GDM1 (cell line): Measurements from ENCODE around the gene RNF175.

Experiments used
- DNase-seq: peaks from one replicate; lab custom pipeline; 2025; lab: John Stamatoyannopoulos, UW

RNF175 gene

GRCh38 chr4:153785910-153786721, 26.3 kb upstream of the RNF175 start:
- no peak for DNase-seq

DNA sequence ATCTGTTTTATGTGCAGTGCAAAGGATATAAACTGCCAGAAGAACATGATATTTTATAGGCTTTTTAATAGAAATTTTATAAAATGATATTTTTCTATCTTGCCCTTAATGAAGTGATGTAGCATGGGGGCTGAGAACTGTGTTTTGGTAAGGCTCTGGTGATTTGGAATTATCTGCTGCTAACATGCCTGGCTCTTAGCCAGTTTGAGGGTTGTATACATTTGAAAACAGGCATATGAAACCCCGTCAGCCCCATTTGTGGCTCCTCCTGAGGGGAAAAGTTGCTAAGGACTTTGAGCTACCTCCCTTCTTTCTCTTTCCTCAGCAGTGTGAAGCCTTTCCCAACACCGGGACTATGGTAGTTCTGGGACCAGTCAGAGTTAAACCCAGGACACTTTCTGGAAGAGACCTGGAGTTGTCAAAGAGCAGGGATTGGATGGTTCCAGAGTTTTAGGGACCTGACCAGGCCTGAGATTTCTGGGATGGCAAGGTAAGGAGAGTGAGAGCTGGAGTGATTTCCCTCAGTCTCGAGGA, 24.4 kb upstream of the RNF175 start:
- DNase-seq = no peak

- no peak for DNase-seq
Measured at GRCh38 chr4:153782581-153782980, 22.8 kb upstream of the RNF175 start.

- DNase-seq = no peak
Measured at GRCh38 chr4:153781717-153782416, 22.0 kb upstream of the RNF175 start.

DNA sequence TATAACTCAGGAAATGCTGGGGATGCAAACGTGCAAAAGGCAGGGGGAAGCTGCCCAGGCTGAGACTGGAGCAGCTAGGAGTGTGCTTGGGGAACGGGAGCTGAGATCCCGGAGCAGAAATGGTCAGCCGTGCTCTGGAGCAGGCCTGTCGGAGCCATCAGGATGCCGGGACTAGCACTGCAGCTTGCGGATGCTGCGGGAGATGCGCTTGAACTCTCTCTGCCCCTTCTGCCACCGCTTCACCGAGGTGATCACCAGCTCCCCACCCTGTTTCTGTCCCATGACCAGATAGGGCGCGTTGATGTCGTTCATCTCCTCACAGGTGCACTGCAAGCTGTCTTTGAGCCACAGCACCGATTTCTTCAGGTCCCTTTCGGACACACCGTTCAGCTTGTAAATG, 21.5 kb upstream of the RNF175 start:
- DNase-seq = no peak

GRCh38 chr4:153780876-153781275, 21.1 kb upstream of the RNF175 start:
- no peak for DNase-seq

- no peak for DNase-seq
Measured at GRCh38 chr4:153780221-153780620, 20.4 kb upstream of the RNF175 start.

- no peak for DNase-seq
Measured at GRCh38 chr4:153778383-153778782, 18.6 kb upstream of the RNF175 start.

GRCh38 chr4:153777421-153777820, 17.6 kb upstream of the RNF175 start:
- no peak for DNase-seq

- DNase-seq = no peak
Measured at GRCh38 chr4:153776601-153777000, 16.8 kb upstream of the RNF175 start.

- no peak for DNase-seq
Measured at GRCh38 chr4:153773236-153773690, 13.4 kb upstream of the RNF175 start.

DNA sequence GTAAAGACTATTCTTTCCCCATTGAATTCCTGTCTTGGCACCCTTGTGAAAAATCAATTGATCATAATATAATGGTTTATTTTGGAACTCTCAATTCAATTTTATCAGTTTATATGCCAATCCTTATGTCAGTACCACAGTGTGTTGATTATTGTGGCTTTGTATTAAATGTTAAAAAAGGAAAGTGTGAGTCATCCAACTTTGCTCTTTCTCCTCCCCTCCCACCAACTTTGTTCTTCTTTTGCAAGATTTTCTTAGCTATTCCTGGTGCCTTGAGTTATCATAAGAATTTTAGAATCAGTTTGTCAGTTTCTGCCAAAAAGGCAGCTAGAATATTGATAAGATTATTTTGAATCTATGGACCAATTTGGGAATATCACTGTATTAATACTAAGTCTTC, 11.2 kb upstream of the RNF175 start:
- DNase-seq = no peak

GRCh38 chr4:153766758-153767157, 6.9 kb upstream of the RNF175 start:
- DNase-seq = no peak

DNA sequence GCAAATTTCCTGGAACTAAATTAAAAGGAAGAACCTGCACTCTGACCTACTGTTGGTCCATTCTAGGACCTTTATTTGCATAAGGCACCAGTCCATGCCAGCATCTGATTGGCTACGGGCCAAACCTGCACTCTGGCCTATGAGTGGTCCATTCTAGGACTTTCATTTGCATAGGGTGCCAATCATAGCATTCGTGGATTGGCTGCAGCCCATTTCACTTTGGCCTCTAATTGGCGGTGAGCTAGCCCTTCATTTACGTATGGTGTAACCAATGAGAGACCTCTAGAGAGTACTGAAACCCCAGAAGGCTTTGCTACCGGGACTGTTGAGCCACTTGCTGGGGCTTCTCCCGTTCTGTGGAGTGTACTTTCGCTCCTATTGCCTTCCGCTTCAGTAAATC, 6.1 kb upstream of the RNF175 start:
- DNase-seq = no peak

DNA sequence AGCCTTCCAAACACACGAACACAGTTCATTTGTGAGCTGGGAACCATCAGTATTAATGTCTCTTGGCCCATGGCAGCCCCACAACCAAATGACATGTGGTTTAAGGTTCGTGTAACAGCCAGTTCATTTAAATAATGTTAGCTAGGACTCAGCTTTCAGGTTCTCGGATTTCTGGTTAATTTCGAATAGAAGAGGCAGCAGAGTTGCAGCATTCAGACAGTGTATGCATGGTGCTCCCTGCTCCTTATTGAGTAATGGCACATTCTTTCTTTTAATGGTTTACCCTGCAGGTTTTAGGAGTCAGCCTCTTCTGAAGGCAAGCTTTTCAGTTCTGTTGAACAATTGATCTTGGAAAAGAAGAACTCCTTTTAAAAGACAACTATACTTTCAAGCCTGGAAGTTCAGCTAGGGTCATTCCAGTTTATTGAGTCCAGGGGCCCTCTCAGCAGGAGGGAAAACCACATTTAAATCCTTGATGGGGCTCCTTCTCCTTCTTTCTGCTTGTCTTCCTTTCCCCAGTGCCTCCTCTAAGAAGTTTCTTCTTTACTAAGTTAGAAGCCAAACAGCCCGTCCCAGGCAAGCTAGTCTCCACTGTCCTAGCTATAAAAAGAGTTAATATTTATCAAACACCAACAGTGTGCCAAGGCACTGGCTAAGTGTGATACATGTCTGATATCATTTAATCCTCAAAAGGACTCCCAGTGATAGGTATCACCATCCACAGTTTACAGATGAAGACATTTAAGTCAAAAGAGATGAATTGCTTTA, 5.0 kb upstream of the RNF175 start:
- DNase-seq = no peak

DNA sequence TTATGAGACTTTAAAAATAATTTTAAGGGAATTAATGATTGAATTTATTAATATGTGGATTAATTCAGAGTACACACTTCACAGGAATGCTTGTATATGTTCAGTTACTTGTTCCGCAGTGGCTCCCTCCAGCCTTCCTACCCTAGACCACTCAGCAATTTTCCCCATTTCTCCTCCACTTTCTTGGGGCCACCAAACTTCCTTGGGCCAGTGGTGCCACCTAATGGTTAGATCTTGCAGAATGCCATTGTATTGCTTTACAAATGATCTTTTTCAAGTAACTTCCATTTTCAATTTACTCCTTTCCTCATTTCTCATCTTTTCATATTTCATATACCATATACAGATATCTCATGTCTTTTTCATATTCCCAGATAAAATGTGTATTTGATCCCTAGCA, 3.6 kb upstream of the RNF175 start:
- no peak for DNase-seq

GRCh38 chr4:153758688-153759406, 977 bp downstream of the RNF175 start:
- no peak for DNase-seq

DNA sequence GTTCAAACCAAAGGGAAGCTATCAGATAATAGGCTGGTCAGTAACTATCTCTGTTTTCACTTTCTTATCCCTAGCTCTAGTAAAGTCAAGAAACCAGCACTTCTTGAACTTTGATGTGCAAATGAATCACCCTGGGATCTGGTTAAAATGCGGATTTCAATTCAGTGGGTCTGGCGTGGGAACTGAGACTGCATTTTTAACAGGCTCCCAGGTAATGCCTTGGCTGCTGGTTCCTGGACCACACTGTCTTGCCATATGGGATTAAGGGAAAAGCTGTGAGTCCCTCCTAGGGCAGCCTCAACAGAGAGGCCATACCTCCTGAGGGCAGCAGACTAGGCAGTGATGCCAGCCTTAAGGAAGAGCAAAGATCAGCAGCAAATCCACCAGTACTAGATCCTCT, 1.7 kb downstream of the RNF175 start:
- no peak for DNase-seq

DNA sequence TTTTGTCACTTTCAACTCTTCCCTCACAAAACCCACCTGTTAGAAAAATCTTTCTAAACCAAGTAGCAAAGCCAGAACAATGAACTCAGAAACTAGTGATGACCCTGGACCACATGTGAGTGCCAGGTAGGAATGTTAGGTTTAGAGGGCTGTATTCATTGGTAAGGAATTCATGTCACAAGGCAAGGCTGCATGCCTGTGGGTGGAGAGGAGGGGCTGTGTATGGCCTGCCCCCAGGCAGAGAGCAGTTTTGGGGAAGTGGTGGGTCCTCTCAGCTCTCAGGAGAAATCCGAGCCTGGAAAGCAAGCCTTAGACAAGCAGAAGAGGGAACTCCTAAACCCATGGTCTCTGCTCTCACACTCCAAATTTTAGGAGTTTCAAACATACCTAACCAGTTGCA, 2.4 kb downstream of the RNF175 start:
- DNase-seq = no peak

DNA sequence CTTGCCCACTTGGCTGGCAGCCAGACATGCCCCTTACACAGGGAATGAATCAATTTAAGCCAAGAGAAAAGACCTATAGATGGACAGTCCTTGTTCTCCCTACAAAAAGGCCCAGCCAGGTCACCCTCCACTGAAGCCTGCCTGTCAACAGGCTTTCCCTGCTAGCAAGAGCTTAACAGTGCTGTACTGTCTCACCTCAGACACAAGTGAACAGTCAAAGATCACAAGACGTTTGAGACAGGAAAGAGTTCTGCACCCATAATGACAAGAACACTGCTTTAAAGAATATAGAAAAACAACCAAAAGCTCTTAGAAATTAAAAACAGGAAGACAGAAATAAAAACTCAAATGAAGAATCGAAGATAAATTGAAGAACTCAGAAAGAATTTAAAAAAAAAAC, 4.6 kb downstream of the RNF175 start:
- no peak for DNase-seq

DNA sequence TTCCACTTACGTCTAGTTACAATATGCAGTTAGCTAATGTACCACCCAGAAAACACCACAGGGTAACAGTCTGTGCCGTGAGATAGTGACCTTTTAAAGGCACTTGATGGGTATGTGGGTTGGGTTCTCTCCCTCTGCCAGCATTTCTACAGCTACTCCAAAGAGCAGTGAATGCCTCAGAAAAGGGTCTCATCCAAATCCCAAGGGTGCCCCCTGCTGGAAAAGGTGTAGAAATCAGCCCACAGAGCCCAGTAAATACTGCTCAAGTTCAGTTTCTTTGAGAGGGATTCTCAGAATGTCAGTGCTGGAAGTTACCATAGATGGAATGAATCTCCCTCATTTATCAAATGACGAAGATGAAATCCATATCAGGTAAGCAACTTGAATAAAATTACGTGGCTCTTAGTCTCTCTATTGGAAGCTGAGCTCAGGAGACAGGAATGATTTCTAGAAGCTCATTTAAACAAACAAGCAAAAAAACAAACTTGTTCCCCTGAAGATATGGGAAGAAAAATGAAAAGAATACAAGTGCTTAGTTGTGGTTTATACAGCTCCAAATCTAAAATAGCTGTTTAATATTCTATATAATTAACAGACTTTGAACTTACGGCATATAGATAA, 9.5 kb downstream of the RNF175 start:
- peak; percentile 38 for DNase-seq
